Measurements from ENCODE around the gene FTO.
"Not testable (repeated sequence)": the region's sequence is repeated elsewhere in the genome, so short reads cannot be mapped to it uniquely, and the experiment has no call there.

Gene FTO

GRCh38 chr16:53832896-53833544 lies 129.1 kb downstream of the FTO start:
- DNase-seq, result no peak

DNA sequence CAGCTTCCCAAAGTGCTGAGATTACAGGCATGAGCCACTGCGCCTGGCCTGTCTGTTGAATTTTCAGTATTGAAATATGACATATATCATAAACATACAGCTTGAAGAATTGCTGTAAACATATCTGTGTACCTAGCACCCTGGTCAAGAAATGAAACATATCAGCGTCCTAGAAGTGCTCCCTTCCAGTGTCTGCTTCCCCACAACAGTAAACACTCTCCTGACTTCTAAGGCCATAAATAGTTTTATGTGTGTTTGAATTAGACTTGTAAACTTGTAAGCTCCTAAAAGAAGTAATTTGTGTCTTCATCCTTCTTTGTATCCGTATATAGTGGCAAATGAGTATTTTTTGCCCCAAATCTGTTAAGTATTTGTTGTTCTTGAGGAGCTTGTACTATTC lies 132.2 kb downstream of the FTO start:
- no peak for DNase-seq

DNA sequence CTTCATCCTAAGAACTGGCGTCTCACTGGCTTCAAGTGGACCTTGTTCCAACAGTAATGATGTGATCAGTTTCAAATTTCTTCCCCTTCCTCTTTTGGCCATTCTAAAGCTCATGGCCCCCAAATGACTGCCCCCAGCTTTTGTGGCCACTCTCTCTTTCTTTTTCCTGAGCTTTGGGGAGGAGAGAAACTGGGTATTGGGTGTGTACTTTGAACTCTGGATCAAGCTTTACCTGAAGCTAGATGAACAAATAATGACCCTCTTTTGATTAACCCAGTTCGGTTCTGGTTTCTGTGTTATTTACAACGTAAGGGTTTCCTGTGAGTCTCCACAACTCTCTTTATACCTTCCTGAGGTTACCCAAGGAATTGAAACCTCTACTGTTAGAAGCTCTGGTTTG lies 132.7 kb downstream of the FTO start:
- no peak for DNase-seq

GRCh38 chr16:53837426-53837825 lies 133.5 kb downstream of the FTO start:
- DNase-seq, result no peak

- DNase-seq, result no peak
These were observed 135.2 kb downstream of the FTO start for GRCh38 chr16:53839150-53839549.

DNA sequence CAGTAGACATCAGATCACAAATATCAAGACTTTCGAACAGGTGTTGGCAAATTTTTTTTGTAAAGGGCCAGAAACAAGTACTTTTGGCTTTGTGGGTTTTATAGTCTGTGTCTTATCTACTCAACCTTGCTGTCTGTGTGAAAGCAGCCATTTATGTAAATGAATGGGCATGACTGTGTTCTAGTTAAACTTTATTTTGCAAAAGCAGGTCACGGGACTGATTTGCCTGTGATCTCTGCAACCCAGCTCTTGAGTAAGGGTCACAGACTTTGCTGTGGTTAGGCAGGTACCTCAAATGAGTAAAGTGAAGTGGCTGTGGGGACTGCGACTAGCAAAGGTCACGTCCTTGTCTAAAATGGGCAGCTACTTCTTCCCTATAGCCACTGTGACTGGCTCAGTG lies 136.5 kb downstream of the FTO start:
- no peak for DNase-seq

- DNase-seq, result no peak
These were observed 137.9 kb downstream of the FTO start for GRCh38 chr16:53841884-53842283.

DNA sequence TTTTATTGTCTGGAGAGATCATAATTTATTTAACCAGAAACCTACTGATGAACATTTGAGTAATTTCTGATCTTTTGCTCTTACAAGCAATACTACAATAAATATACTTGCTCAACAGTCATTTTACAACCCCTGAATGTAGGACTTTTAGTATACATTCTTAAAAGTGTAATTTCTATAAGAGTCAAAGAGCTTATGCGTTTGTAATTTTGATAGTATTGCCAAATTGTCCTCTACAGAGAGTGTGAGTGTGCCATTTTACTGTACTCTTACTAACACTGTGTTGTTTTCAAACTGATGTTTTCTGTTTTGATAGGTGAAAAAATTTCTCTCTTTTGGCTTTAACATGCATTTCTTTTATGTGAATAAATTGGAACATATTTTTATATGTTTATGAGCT lies 139.1 kb downstream of the FTO start:
- no peak for DNase-seq

DNA sequence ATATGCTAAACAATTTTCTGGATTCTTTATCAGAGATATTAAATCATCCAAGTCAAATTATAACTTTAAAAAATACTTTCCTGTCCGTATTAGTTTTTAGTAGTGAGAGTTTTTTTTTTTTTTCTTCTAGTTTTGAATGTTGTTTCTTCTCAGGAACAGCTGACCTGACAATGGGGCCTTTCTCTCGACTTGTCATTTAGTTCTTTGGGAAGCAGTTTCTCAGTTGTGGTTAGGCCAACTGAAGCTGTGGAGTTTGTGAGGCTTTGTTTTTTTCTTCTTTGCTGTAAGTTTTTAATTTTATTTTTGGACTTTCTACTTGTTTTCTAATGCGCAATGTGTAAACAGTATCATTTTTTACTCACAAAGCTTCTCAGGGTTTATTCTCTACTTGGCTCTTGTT lies 140.8 kb downstream of the FTO start:
- no peak for DNase-seq

GRCh38 chr16:53846549-53846948 lies 142.6 kb downstream of the FTO start:
- not testable (repeated sequence) for DNase-seq

DNA sequence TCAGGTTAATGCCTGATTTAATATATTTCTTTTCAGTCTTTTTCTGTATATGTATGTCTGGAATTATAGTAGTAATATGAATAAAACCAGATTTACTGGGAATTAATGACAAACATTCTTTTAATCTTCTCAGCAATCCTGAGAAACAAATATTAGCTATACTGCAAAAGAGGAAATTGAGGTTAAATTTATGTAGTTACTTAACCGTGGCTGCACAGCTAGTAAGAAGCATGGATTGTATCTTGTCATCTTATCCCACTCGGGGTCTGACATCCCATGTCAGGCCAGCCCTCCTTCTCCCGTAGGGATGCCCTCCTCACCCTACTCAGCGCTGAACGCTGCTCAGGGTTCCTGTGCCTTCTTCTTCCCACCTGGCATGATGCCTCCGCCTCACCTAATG lies 143.0 kb downstream of the FTO start:
- no peak for DNase-seq

DNA sequence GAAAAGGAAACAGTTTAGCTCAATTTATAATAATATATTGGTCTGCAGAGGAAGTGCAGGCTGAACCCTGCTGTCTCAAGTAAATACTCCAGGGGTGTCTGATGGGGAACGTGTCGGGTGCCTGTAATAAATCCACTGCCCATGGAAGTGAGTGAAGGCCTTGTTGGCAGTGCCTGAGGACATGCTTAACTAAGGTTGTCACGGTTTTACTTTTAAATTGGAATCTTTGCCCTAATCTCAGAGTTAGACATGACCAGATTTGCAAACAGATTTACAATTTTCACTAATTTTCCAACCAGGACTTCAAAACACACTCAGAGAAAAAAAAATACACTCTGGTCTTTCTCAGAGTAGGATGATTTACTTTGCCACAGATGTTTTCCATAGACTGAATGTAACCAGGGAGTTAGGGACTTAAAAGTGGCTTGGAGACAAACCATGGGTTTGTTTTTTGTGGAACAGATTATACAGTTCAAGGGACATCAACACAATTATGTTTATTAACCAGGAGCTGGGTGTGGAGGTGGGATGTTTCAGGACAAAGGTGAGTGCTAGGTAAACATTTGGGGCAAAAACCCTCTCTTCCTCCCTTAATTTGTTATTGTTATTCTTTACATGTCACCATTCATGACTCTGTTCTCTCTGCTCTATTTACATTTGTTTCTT lies 144.5 kb downstream of the FTO start:
- DNase-seq, result no peak

DNA sequence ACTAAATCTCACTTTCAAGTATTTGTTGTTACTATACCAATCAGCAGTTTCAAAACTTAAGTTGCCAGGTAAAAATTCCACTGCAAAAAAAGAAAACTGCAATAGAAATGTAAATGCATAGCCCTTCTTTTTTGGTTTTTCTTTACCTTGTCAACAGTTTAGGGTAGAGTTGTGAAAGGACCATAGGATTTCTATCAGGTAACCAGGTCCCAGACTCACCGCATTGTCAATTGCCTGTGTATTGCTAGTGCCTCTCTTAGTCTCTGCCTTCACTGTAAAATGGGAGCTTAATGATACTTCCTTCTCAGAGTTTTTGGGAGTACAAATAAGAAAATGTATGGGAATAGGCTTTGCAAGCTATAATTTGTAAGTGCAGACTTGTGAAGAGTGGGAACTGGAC lies 145.0 kb downstream of the FTO start:
- no peak for DNase-seq

DNA sequence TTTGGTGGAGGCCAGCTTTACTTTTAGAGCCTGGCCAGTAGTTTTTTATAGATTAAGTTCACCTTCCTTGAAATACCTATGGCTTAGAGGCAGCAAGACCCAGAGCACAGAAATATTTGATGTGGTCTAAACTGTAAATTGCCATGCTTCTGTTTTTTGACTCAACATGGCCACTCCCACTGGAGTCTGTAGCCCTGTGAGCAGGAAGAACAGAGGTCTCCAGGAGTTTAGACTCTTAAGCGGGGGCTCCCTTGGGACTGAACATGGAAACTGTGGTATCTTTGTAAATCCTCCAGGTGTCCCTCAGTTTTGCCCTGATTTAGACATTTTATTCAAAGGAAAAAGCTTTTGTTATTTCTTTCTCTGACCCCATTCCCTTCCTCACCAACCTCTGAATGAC lies 145.6 kb downstream of the FTO start:
- DNase-seq, result no peak

DNA sequence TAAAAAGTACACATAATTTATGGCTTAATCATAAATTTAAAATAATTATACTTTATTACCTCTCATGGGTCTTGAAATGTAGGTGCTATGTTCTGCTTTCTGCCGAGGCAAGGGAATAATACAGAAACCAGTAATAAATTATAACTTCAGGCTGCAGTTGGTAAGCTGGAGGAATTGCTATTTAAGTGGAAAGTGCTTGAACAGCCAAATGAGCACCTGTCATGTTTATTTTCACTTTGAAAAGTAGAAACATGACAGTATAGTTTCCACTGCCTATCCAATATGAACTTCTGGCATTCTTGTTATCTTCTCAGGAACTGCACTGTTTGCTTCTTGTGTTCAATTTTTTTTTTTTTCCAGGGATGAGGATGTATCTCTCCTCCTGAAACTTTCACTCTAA lies 146.0 kb downstream of the FTO start:
- no peak for DNase-seq

- DNase-seq, result no peak
These were observed 148.7 kb downstream of the FTO start for GRCh38 chr16:53852678-53853077.

DNA sequence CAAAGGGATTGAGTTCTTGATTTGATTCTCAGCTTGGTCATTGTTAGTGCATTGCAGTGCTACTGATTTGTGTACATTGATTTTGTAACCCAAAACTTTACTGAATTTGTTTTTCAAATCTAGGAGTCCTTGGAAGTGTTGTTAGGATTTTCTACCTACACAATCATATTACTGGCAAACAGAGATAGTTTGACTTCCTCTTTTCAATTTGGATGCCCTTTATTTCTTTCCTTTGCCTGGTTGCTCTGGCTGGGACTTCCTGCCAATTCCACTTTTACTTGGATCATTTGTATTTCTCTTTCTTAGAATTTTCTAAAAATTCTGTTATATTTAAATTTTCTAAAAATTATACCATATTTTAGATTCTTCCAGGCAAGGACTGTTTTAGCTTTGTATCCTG lies 151.1 kb downstream of the FTO start:
- no peak for DNase-seq

DNA sequence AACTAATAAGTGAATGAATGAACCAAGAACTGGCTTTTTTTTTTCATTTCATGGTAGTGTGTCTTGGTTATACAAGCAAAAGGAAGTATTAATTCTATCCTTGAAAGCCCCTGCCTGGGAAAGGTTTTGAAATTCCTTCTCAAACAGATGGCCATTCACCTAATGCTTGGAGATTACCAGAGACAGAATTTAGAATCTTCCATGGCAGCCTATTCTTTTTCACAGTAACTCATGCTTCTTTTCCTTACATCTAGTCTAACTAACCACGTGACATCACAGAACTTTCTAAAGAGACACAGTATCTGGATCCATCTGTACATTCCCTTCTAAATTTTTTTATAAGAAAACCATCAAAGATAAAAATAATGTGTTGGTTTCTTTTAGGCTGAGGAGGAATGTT lies 151.6 kb downstream of the FTO start:
- DNase-seq, result no peak

DNA sequence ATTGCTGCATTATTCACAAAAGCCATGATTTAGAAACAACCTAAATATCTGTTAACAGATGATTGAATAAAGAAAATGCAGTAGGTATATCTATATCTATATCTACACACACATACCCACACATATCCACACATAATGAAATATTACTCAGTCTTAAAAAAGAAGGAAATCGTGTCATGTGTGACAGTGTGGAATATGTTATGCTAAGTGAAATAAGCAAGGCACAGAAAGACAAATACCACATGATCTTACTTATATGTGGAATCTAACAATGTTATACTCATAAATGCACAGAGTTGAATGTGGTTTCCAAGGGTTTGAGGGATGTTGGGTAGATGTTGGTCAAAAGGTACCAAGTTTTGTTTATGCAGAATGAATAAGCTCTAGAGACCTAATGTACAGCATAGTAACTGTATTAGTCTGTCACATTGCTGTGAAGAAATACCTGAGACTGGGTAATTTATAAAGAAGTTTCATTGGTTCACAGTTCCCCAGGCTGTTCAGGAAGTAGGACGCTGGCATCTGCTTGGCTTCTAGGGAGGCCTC lies 156.1 kb downstream of the FTO start:
- no peak for DNase-seq

GRCh38 chr16:53863861-53864260 lies 159.9 kb downstream of the FTO start:
- no peak for DNase-seq

GRCh38 chr16:53864819-53865493 lies 161.0 kb downstream of the FTO start:
- DNase-seq, result peak; percentile 32

DNA sequence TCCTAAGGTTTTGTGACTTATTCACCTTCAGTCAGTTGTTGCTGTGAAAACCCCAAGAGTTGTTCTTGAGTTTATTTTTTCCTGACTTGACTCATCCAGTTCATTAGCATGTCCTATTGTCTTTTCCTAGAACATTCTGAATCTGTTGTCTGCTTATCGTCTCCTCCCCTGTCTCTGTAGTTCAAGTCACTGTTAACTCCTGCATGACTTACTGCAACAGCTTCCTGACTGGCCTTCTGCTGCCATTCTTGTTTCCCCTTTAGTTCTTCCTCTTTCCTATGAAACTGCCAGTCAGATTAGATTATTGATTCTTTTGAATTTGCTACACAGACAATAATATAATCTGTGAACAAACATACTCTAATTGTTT lies 161.5 kb downstream of the FTO start:
- peak; percentile 39 for DNase-seq

DNA sequence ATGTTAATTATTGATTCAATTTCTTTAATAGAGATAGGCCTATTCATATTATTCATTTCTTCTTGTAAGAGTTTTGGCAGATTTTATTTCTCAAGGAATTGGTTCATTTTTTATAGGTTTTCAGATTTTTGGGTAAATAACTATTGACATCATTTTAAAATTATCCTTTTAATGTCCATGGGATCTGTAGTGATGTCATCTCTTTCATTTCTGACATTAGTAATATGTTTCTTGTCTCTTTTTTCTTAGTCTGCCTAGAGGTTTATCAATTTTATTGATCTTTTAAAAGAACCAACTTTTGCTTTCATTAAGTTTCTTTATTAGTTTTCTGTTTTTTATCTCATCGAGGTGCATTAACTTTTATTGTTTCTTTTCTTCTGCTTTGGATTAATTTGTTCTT lies 162.6 kb downstream of the FTO start:
- no peak for DNase-seq

- DNase-seq, result no peak
These were observed 166.9 kb downstream of the FTO start for GRCh38 chr16:53870831-53871230.

Measured in HCEC 1CT (cell line).